GM13977 (cell line): ENCODE data around the gene PLSCR2.

ENCODE experiments used
- DNase-seq: peaks from one replicate; pipeline ENCODE4 v3.0.0; 2012; ENCODE audit warnings: low spot score
- in situ Hi-C: fragments of 300-500 bp; cut with MboI; formaldehyde crosslinking; loops from one replicate; pipeline ENCODE4 v1.12.0; 2022; ENCODE audit warnings: low sequenced_read_pairs, low pct_unique_long_range_greater_than_20kb, mixed read lengths, inconsistent platforms; ENCODE audit not compliant: unreplicated experiment
- TF ChIP-seq, protein P1 (sequence below): IDR thresholded peaks from 2 replicates; pipeline ENCODE4 v1.5.1; 2012; ENCODE audit warnings: mild to moderate bottlenecking, control low read depth; ENCODE audit not compliant: insufficient read depth; ENCODE audit errors: extremely low read depth, missing control alignments

PLSCR2 gene

GRCh38 chr3:146469150-146470017 is at the start of gene PLSCR2:
Gene PLSCR2 (minus strand): TSS chr3:146469561. CDS start chr3:146459904, 9,657 bp downstream.
- DNase-seq: peak; percentile 88
- in situ Hi-C loops: no loop called here

GRCh38 chr3:146517684-146518435 is 48.5 kb upstream of the PLSCR2 start:
- DNase-seq: no peak
- in situ Hi-C loops: no loop called here
- TF ChIP-seq, protein P1, sequence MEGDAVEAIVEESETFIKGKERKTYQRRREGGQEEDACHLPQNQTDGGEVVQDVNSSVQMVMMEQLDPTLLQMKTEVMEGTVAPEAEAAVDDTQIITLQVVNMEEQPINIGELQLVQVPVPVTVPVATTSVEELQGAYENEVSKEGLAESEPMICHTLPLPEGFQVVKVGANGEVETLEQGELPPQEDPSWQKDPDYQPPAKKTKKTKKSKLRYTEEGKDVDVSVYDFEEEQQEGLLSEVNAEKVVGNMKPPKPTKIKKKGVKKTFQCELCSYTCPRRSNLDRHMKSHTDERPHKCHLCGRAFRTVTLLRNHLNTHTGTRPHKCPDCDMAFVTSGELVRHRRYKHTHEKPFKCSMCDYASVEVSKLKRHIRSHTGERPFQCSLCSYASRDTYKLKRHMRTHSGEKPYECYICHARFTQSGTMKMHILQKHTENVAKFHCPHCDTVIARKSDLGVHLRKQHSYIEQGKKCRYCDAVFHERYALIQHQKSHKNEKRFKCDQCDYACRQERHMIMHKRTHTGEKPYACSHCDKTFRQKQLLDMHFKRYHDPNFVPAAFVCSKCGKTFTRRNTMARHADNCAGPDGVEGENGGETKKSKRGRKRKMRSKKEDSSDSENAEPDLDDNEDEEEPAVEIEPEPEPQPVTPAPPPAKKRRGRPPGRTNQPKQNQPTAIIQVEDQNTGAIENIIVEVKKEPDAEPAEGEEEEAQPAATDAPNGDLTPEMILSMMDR: no peak

More at GRCh38 chr3:146469150-146470017, at the start of gene PLSCR2:
- TF ChIP-seq, protein P1: no peak

DNA sequence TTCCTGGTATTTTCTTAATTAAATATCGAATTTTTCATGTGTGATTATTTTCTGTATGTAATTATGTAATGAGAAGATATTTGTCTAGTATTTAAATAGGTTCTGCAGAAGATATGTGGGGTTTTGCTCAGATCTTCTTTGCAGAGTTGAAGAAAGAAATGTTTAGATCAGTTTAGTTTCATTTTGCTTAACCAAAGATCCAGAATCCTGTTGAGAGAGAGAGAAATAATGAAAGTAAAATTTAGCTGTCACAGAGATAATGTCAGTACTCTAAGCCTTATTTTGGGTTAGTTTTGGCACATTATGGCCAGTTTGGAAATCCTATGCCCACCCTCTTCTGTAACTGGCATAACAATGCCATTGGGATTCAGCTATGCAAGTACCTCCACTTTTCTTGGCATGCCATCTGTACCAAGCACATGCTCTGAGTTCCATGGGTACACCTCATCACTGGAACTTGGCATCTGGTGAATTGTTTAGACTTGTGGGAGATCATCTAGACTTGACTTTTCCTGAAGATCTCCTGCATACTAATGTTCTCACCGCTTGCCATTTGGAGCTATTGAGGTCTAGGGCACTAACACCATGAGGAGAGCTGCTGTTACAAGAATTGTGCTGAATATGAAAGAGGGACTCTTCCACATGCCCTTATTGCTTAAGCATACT is 44.2 kb upstream of the PLSCR2 start:
- TF ChIP-seq, protein P1: no peak
- in situ Hi-C loops: no loop called here
- no peak for DNase-seq

DNA sequence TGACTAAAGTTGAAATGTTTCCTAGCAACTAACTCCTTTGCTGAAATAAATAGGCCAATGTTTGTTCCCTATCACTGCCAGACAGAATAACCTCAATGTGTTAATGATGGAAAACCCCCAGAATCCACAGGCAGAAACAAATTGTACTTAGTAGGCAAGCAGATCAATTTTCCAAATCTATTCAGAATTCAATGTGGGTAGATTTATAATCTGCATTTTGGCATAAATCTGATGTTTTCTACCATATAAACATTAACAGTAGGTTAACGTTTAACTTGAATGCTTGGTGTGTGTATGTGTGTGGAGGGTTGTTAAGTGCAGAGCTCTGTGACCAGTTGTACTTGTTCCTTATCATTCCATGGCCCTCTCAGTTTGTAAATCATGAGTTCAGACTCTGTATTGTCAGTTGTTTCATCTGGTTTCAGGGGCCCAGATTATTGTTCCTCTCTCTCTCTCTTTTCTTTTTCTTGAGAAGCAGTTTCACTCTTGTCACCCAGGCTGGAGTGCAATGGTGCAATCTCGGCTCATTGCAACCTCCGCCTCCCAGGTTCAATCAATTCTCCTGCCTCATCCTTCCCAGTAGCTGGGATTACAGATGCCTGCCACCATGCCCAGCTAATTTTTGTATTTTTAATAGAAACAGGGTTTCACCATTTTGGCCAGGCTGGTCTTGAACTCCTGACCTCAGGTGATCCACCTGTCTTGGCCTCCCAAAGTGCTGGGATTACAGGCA is 42.2 kb upstream of the PLSCR2 start:
- DNase-seq: no peak
- in situ Hi-C loops: no loop called here
- TF ChIP-seq, protein P1: no peak

DNA sequence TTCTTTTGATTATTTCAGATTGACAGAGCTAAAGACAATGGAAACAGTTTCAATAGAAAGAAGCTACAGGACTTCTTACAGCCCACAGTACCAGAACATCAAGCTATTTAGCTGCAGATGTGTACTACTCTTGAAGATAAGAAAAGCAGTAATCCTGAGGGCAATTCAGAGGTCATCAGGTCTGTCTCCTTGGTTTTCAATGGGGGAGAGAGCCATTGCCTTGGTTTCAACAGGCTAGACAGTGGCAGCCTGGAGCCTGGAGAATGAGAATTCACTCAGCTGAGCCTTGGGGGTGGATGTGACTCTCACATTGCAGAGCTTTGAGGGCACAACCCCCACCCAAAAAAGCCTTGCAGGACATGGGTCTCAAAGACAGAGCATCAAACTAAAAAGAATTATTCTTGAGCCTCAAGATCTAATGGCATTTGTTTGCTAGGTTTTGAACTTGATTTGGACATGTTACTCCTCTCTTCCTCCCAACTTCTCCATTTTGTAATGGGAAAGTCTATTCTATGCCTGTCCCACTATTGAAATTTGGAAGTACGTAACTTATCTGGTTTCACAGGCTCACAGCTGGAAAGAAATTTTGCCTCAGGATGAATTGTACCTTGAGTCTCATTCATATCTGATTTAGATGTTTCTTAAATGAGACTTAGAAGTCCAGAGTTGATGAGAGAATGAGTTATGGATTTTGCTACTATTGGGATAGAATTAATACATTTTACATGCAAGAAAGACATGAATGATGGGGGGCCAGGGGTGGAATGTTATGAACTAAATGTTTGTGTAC is 38.2 kb upstream of the PLSCR2 start:
- no peak for DNase-seq
- TF ChIP-seq, protein P1: no peak
- in situ Hi-C loops: no loop called here
